Measurements from ENCODE around the gene ANO1. TPM values are rescaled to one million over a fixed set of nuclear protein-coding genes. Genes with fewer than 3 reads are reported as not detected.

The ANO1 gene
- total RNA-seq, 2 experiments from 2014 or later: not detected

DNA sequence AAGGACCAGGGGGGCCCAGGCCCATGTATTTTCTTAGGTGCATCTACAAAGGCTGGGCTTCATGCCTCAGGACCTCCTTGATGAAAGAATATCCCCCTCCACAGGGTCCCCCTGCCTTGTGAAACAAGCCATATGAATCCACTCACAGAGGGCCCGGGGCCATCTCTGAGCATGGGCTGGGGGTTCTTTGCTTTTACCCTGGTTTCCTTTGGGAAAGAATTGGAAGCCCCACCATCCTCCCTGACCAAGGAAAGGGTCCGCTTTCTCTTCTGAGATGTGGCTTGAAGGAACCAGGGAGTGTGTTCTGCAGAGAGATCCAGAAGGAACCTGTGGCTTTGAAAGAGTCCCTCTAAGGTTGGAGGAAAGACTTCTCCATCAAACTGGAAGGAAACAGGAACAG, 9.2 kb upstream of the ANO1 start:
- H3K27ac Mint-ChIP-seq: no peak overlapping the region
- POLR2A ChIA-PET: no interaction called here
- intact Hi-C loops (cut with micrococcal nuclease): no loop called here
- no peak overlapping the region for H3K4me3 Mint-ChIP-seq
- H3K36me3 Mint-ChIP-seq: no peaks in the 10 kb centered on the region
- CTCF ChIA-PET: no interaction called here
- H3K27me3 Mint-ChIP-seq: peaks cover 50% of the 10 kb centered on the region
- peaks cover under 1% of the 10 kb centered on the region for H3K4me1 Mint-ChIP-seq (ENCODE audit: low read depth)
- no peaks in the 10 kb centered on the region for H3K9me3 Mint-ChIP-seq
- DNase-seq: no peak

DNA sequence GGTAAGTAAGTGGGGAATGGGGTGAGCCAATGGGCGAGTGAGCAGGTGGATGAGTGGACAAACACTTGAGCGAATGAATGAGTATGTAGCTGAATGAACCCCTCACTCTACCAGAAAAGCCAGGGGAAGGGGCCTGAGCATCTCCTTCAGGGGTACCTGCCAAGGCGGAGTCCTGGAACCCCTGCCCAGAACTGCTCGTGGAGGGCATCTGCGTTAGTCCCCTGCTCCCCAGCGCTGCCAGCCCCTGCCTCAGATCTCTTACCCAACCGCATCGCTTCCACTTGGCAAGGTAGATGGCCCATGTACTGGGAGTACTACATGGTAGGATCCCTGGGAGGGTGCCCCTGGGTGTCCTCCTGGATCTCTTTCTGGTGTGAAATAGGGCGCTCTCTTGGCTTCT, 7.4 kb upstream of the ANO1 start:
- H3K36me3 Mint-ChIP-seq: no peaks in the 10 kb centered on the region
- POLR2A ChIA-PET: no interaction called here
- H3K27ac Mint-ChIP-seq: no peak overlapping the region
- CTCF ChIA-PET: no interaction called here
- H3K4me1 Mint-ChIP-seq (ENCODE audit: low read depth): peaks cover 2% of the 10 kb centered on the region
- no peaks in the 10 kb centered on the region for H3K9me3 Mint-ChIP-seq
- no peak for DNase-seq
- peaks cover 57% of the 10 kb centered on the region for H3K27me3 Mint-ChIP-seq
- no peak overlapping the region for H3K4me3 Mint-ChIP-seq
- intact Hi-C loops (cut with micrococcal nuclease): no loop called here

DNA sequence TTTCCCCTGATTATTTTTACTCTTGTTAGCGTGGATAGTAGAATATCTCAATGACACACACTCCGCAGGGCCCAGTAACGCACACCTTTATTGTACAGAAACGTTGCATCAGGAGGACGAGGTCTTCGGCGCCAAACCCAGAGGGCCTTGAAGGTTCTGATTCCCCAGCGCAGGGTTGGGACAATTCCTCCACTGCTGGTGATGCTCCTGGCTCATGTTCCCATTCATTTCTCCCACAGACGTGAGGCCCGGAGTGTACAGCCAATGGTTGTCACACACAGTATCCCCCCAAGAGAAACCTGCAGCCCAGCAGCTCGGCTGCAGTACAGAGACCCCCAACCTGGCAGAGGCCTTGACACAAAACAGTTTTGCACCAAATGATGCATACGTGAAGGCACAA, 6.1 kb upstream of the ANO1 start:
- Mint-ChIP-seq H3K4me1 (ENCODE audit: low read depth) (peaks cover 2% of the 10 kb centered on the region), H3K36me3 (no peaks in the 10 kb centered on the region), H3K27me3 (peaks cover 58% of the 10 kb centered on the region), H3K9me3 (no peaks in the 10 kb centered on the region), H3K27ac (no peak overlapping the region), H3K4me3 (no peak overlapping the region)
- intact Hi-C loops (cut with micrococcal nuclease): no loop called here
- POLR2A ChIA-PET: no interaction called here
- DNase-seq: no peak
- CTCF ChIA-PET: no interaction called here

DNA sequence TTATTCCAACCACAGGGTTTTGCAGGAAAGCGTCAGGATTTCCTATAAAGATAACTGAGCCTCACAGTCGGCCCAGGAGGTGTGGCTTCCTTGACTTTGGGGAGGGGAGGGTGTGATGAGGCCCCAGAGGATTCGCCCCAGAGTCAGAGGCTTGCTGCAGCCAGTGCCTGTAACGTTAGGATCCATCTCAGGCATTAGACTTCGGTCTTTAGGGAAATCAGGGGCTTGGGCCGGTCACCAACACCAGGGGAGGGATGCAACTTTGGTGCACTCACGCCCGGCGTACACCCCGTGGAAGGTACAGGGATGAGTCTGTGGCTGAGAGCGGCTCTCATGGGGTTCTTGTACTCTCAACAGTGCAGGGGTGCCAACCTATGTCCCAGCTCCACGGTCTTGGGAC, 5.7 kb upstream of the ANO1 start:
- ChIA-PET CTCF (no interaction called here), POLR2A (no interaction called here)
- intact Hi-C loops (cut with micrococcal nuclease): no loop called here
- H3K4me3 Mint-ChIP-seq: no peak overlapping the region
- peaks cover 61% of the 10 kb centered on the region for H3K27me3 Mint-ChIP-seq
- H3K27ac Mint-ChIP-seq: no peak overlapping the region
- DNase-seq: no peak
- H3K4me1 Mint-ChIP-seq (ENCODE audit: low read depth): peaks cover 2% of the 10 kb centered on the region
- H3K36me3 Mint-ChIP-seq: no peaks in the 10 kb centered on the region
- no peaks in the 10 kb centered on the region for H3K9me3 Mint-ChIP-seq

DNA sequence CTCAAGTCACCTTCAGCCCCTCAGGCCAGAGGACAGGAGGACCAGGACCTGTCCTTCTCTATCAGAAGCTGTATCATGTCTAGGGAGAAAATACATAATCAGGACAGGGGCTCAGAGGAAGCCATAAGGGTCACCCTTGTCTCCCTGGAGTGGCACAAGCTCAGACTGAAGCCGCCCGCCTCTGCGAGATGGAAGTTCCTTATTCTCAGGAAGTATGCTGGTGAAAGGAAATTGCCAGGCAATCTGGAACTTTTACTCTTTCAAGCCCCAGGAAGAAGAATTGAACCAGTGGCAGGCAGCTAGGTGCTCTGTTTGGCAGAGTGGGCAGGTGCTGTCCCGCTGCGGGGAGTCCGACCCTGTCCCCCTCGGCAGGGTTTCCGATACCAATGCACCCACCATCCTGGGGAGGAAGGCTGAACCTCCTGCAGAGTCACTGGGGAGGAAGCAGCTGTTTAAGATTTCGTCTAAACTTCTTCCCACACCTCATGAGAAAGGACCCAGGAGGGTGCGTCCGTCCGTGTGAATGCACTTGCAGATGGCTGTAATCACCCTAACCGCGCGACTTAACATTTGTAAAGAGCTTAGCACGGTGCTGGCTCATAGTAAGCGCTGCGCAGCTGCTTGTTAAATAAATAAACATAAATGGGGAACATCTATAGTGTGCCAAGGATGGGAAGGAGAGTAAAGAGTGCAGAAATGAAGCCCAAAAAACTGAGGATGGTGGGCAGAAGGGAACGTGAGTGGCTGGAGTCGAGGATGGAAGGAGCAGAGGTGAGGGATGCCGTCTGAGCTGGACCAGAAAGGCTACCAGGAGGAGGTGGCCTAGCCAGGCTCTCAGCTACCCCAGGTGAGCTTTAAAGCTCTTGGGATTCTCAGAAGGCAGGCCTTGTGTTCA, 5.0 kb upstream of the ANO1 start:
- peaks cover 61% of the 10 kb centered on the region for H3K27me3 Mint-ChIP-seq
- H3K36me3 Mint-ChIP-seq: no peaks in the 10 kb centered on the region
- DNase-seq: no peak
- POLR2A ChIA-PET: no interaction called here
- H3K4me3 Mint-ChIP-seq: no peak overlapping the region
- H3K4me1 Mint-ChIP-seq (ENCODE audit: low read depth): peaks cover 2% of the 10 kb centered on the region
- H3K27ac Mint-ChIP-seq: no peak overlapping the region
- intact Hi-C loops (cut with micrococcal nuclease): no loop called here
- H3K9me3 Mint-ChIP-seq: no peaks in the 10 kb centered on the region
- CTCF ChIA-PET: interaction anchor here (0.8 kb wide), 1 partner anchor 123 kb away, joined by 3 read pairs; no protein-coding TSS in a partner anchor

DNA sequence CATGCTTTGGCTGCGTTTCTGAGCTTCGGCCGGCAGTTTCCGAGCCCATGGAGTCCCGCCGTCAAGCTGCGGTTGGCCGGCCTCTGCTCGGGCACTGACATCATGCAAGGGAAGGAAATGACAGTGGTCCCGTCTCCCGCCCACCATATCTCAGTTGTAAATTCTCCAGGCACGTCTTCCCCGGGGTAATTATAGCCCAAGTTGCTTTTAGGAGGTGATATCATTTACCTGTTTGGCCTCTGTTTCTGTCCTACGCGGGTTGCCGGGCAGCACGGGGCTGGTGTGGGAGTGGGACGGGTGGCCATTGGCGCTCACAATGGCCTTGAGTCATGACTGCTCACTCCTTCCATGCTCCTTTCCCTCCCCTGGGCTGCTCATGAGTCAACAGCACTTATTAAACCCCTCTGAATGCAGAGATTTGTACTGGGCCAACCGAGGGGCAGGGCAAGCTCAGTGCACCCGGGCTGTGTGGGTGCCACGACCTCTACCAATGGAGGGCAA, 4.2 kb upstream of the ANO1 start:
- no peaks in the 10 kb centered on the region for H3K9me3 Mint-ChIP-seq
- intact Hi-C loops (cut with micrococcal nuclease): no loop called here
- POLR2A ChIA-PET: interaction anchor here (0.6 kb wide), 1 partner anchor 869 kb away, joined by 3 read pairs; no protein-coding TSS in a partner anchor

DNA sequence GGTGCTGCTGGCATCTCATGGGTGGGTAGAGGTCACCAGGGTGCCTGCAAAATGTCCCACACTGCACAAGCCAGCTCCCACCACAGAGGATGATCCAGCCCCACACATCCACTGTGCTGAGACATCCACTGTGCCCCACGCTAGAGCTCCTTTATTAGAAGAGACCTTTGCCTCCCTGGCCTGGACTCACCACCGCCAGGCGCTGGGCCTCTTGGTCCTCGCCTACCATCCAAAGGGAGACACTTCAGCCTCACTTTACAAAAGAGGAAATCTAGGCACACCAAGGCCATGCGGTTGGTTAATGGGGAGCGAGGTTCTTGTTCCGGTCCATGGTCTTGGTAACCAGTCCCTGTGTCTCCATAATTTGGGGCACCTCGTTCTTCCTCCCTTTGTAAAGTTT, 3.4 kb upstream of the ANO1 start:
- Mint-ChIP-seq H3K9me3 (no peaks in the 10 kb centered on the region), H3K4me1 (ENCODE audit: low read depth) (peaks cover 2% of the 10 kb centered on the region), H3K27ac (no peak overlapping the region), H3K27me3 (peaks cover 57% of the 10 kb centered on the region), H3K36me3 (no peaks in the 10 kb centered on the region), H3K4me3 (no peak overlapping the region)
- CTCF ChIA-PET: no interaction called here
- POLR2A ChIA-PET: interaction anchor here (0.6 kb wide), 1 partner anchor 113 kb away, joined by 4 read pairs; no protein-coding TSS in a partner anchor
- intact Hi-C loops (cut with micrococcal nuclease): no loop called here
- DNase-seq: no peak

More for the DNA sequence above, 4.2 kb upstream of the ANO1 start:
- H3K4me3 Mint-ChIP-seq: no peak overlapping the region
- H3K36me3 Mint-ChIP-seq: no peaks in the 10 kb centered on the region
- CTCF ChIA-PET: interaction anchor here (0.5 to 0.8 kb wide), 2 partner anchors 122 to 141 kb away, joined by 3 to 5 read pairs; no protein-coding TSS in a partner anchor
- peaks cover 55% of the 10 kb centered on the region for H3K27me3 Mint-ChIP-seq
- no peak for DNase-seq
- H3K27ac Mint-ChIP-seq: no peak overlapping the region
- peaks cover 2% of the 10 kb centered on the region for H3K4me1 Mint-ChIP-seq (ENCODE audit: low read depth)

DNA sequence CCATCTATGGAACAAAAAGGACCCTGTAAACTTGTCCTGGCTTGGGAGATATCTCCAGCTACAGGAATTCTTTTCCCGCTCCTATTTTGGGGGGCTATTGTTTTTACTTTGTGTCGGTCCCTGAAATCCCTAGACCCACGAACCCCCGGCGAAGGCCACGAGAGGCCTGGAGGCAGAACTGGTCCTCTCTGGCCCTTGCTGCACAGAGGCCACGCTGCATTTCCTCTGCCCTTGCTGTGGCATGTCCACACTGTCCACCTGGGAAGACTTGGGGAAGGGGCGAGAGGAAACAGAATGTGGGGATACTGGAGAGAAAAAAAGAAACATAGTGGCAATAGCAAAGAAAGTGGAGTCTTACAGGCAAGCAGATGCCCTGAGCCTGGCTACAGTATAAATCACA, 2.3 kb upstream of the ANO1 start:
- no peaks in the 10 kb centered on the region for H3K36me3 Mint-ChIP-seq
- ChIA-PET POLR2A (no interaction called here), CTCF (no interaction called here)
- H3K27ac Mint-ChIP-seq: no peak overlapping the region
- H3K9me3 Mint-ChIP-seq: no peaks in the 10 kb centered on the region
- intact Hi-C loops (cut with micrococcal nuclease): no loop called here
- H3K4me3 Mint-ChIP-seq: no peak overlapping the region
- DNase-seq: no peak
- peaks cover 53% of the 10 kb centered on the region for H3K27me3 Mint-ChIP-seq
- H3K4me1 Mint-ChIP-seq (ENCODE audit: low read depth): peaks cover 2% of the 10 kb centered on the region

DNA sequence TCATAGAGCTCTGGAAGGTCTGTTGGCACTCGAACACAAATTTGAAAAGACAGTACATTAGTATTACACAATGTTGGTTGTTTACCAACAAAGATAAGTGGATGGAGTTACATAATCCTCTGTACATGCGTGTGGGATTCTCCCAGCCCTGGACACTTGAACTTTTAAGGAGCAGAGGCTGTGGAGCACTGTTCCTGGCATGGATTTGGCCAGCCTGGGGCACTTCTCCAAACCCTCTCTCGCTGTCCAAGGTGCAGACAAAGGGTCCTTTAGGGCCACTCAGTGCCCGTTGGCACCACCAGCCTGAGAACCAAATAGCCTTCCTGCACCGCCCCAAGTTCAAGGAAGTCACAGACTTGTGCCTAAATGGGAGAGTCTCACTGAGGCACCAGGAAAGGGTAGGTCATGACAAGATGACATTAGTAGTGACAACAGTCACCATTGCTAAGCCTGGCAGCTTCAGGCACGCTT, 1.6 kb upstream of the ANO1 start:
- no peaks in the 10 kb centered on the region for H3K36me3 Mint-ChIP-seq
- intact Hi-C loops (cut with micrococcal nuclease): no loop called here
- no peak overlapping the region for H3K27ac Mint-ChIP-seq

DNA sequence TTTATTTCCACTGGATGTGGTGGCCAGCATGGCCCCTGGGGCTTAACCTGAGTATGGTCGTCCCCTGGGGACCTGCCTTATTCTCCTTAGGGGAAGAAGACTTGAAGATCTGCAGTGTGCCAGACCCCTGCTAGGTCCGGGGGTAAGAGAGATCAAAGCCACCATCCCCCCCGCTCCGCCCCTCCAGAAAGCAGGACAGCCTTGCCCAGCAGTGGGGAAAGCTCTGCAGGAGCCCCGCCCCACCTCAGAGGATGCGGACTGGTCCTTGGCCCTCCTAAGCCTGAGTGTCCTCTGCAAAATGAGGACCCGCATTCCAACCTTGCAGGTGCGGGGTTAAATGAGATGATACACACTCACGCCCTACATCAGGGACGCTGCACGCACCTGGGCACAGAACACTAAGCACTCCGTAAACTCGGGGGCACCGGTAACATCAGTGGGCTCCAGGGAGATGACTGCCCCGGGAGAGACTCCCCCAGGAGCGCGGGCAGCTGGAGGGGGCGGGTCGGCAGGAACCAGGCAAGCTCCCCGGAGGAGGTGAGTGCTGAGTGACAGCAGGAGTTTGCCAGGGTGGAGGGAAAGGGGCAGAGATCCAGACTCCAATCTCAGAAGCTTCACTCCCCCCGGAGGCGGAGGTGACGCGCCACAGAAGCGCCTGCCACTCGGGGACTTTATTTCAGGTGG, 564 bp upstream of the ANO1 start:
- no peak for DNase-seq
- Mint-ChIP-seq H3K27me3 (peaks cover 44% of the 10 kb centered on the region), H3K36me3 (no peaks in the 10 kb centered on the region), H3K27ac (no peak overlapping the region), H3K4me1 (ENCODE audit: low read depth) (peaks cover 2% of the 10 kb centered on the region), H3K9me3 (no peaks in the 10 kb centered on the region), H3K4me3 (no peak overlapping the region)
- intact Hi-C loops (cut with micrococcal nuclease): no loop called here
- POLR2A ChIA-PET: no interaction called here
- CTCF ChIA-PET: no interaction called here

More for the DNA sequence above, 1.6 kb upstream of the ANO1 start:
- H3K4me1 Mint-ChIP-seq (ENCODE audit: low read depth): peaks cover 2% of the 10 kb centered on the region
- H3K27me3 Mint-ChIP-seq: peaks cover 53% of the 10 kb centered on the region
- DNase-seq: no peak
- POLR2A ChIA-PET: no interaction called here
- no peak overlapping the region for H3K4me3 Mint-ChIP-seq
- no peaks in the 10 kb centered on the region for H3K9me3 Mint-ChIP-seq
- CTCF ChIA-PET: no interaction called here

DNA sequence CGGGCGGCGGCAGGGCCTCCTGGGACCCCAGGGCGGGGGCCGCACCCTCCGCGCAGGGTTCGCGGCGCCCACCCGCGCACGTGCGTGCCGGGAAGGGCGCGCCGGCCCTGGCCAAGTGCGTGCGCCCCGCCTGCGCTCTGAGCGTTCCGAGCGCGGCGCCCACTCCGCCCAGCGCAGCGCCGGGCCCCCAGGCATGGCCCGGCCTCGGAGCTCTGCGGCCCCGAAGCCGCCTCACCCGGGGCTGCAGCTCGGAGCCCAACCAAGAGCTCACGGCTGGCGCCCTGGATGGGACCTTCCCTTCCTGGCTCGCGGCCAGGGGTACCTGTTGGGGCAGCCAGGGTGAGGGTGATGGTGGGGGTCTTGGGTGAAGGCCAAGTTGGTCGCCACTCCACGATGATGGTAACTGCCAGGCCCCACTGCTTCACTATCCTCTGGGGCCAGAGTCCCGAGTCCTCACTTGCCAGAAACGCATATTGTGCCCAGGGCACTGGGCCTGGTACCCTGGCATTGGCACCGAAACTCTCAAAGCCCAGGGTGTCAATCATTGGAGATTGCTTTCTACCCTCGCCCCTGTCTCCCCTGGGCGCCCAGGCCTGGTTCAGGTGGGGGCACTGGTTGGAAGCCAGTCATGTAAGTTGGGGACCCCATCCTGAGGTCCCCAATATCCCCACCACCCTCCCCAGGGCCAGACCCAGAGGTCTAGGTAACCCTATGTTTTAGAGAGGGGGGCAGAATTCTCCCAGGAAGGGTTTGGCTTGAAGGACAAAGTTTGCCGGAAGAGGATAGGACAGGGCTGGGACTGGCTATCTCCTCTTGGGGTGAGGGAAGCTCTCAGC, 882 bp downstream of the ANO1 start:
- CTCF ChIA-PET: no interaction called here

DNA sequence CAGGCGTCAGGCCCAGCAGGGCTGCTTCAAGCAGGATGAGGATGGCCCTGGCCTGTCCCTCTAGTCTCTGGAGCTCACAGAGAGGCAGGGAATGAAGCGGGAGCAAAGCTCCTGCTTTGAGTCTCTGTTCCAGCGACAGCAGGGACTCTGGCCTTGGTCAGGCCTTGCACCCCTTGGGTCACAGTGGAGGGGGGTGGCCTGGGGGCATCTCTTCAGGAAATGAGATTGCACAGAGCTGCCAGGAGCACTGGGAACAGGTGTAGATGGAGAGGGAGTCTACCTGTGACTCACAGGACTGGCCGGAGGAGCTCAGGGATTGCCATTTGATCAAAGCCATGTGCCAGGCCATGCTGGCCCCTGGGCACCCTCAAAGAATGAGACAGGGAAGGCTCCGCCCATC, 1.6 kb downstream of the ANO1 start:
- DNase-seq: no peak
- ChIA-PET POLR2A (no interaction called here), CTCF (no interaction called here)
- Mint-ChIP-seq H3K9me3 (no peaks in the 10 kb centered on the region), H3K4me3 (no peak overlapping the region), H3K4me1 (ENCODE audit: low read depth) (no peaks in the 10 kb centered on the region), H3K27ac (no peak overlapping the region), H3K36me3 (no peaks in the 10 kb centered on the region), H3K27me3 (peaks cover 27% of the 10 kb centered on the region)
- intact Hi-C loops (cut with micrococcal nuclease): no loop called here

More for the DNA sequence above, 882 bp downstream of the ANO1 start:
- Mint-ChIP-seq H3K4me1 (ENCODE audit: low read depth) (peaks cover under 1% of the 10 kb centered on the region), H3K27ac (no peak overlapping the region), H3K27me3 (peaks cover 31% of the 10 kb centered on the region), H3K9me3 (no peaks in the 10 kb centered on the region), H3K4me3 (no peak overlapping the region), H3K36me3 (no peaks in the 10 kb centered on the region)
- intact Hi-C loops (cut with micrococcal nuclease): no loop called here
- no peak for DNase-seq
- POLR2A ChIA-PET: no interaction called here

Measured in activated CD4-positive, alpha-beta memory T cell treated with anti-CD3 and anti-CD28 coated beads for 36 hours (primary cell).